Bronchial epithelial cell (primary cell): ENCODE measurements around the gene MAP1B. TPM values are rescaled to one million over a fixed set of nuclear protein-coding genes. Genes with fewer than 3 reads are reported as not detected.
A peak's percentile ranks its signal among the peaks of the same experiment; 100 is the strongest.
"Not testable (repeated sequence)": the region's sequence is repeated elsewhere in the genome, so short reads cannot be mapped to it uniquely, and the experiment has no call there.

Experiments used
- DNase-seq: peaks from one replicate; pipeline ENCODE4 v3.0.0-alpha.2; 2010; ENCODE audit warnings: low read depth
- FAIRE-seq: peaks from 2 replicates; lab custom pipeline; 2011; peaks lifted over from hg19 to GRCh38; lab: Jason Lieb, UNC
- H3K27me3 ChIP-seq: 2 replicates; pipeline ENCODE4 v1.5.1; 2011; ENCODE audit warnings: low read length; ENCODE audit not compliant: control insufficient read depth, insufficient read depth
- H3K36me3 ChIP-seq: 2 replicates; pipeline ENCODE4 v1.5.1; 2011; ENCODE audit warnings: low read length; ENCODE audit not compliant: control insufficient read depth, insufficient read depth
- H3K4me3 ChIP-seq: 2 replicates; pipeline ENCODE4 v1.5.1; 2011; ENCODE audit warnings: mild to moderate bottlenecking, low read depth, low read length, control low read depth
- CTCF ChIP-seq: IDR thresholded peaks from 2 replicates; pipeline ENCODE4 v1.5.1; 2011; ENCODE audit warnings: mild to moderate bottlenecking, moderate library complexity, low read length, control low read depth, inconsistent platforms; ENCODE audit not compliant: insufficient read depth, severe bottlenecking
- total RNA-seq: library from RNA; depleted of rRNA; stranded (reverse); fragments of >200 nt; gene quantifications from 2 replicates; pipeline ENCODE4 v1.2.1, GENCODE V29; 2014

MAP1B gene
- total RNA-seq, 1 donor from 2014 or later: 5.8 TPM

GRCh38 chr5:72085319-72085718, 22.0 kb upstream of the MAP1B start:
- no peak for FAIRE-seq
- no peak for DNase-seq
- TF ChIP-seq CTCF: no peak
- no peaks in the 10 kb centered on the region for H3K36me3 ChIP-seq
- no peak overlapping the region for H3K4me3 ChIP-seq
- H3K27me3 ChIP-seq: peaks cover 2% of the 10 kb centered on the region

- not testable (repeated sequence) for H3K36me3 ChIP-seq, H3K27me3 ChIP-seq, H3K4me3 ChIP-seq, FAIRE-seq, DNase-seq
These were observed 17.6 kb upstream of the MAP1B start for GRCh38 chr5:72089713-72090112.

- TF ChIP-seq CTCF: no peak
- Histone ChIP-seq H3K27me3 (peaks cover 5% of the 10 kb centered on the region), H3K4me3 (no peak overlapping the region), H3K36me3 (no peaks in the 10 kb centered on the region)
- FAIRE-seq (no peak), DNase-seq (no peak)
These were observed 15.2 kb upstream of the MAP1B start for GRCh38 chr5:72092074-72092473.

- no peak overlapping the region for H3K4me3 ChIP-seq
- no peak for TF ChIP-seq CTCF
- no peak for FAIRE-seq
- peaks cover 5% of the 10 kb centered on the region for H3K27me3 ChIP-seq
- DNase-seq: peak; percentile 69
- no peaks in the 10 kb centered on the region for H3K36me3 ChIP-seq
These were observed 14.1 kb upstream of the MAP1B start for GRCh38 chr5:72093217-72093616.

GRCh38 chr5:72093824-72094223, 13.5 kb upstream of the MAP1B start:
- TF ChIP-seq CTCF: no peak
- DNase-seq (no peak), FAIRE-seq (no peak)
- Histone ChIP-seq H3K36me3 (no peaks in the 10 kb centered on the region), H3K27me3 (peaks cover 5% of the 10 kb centered on the region), H3K4me3 (no peak overlapping the region)

- Histone ChIP-seq H3K4me3 (no peak overlapping the region), H3K27me3 (peaks cover 5% of the 10 kb centered on the region), H3K36me3 (no peaks in the 10 kb centered on the region)
- TF ChIP-seq CTCF: no peak
- FAIRE-seq (peak; percentile 83), DNase-seq (peak; percentile 8)
These were observed 10.6 kb upstream of the MAP1B start for GRCh38 chr5:72096602-72097188.
